Central memory CD8-positive, alpha-beta T cell (primary cell): Measurements from ENCODE around the gene POLR2E.
A peak's percentile ranks its signal among the peaks of the same experiment; 100 is the strongest.

Experiments
- ATAC-seq: fragments of 150-1000 bp; cut with Tn5 transposase; replicated peaks from 2 replicates; pipeline ENCODE4 v1.10.0; 2022; ENCODE audit warnings: mild to moderate bottlenecking, moderate FRiP score, moderate number of reproducible peaks; ENCODE audit not compliant: poor library complexity, severe bottlenecking; ENCODE audit errors: extremely low read depth
- DNase-seq, 2 donors: peaks; one replicate each; pipeline ENCODE4 v3.0.0; 2021; ENCODE audit warnings: low spot score in 2 of 2
- H3K27ac Mint-ChIP-seq: one replicate; pipeline ENCODE4 v1.8.0; 2022; ENCODE audit warnings: low read depth, mild to moderate bottlenecking, moderate library complexity, mixed read lengths
- H3K27me3 Mint-ChIP-seq: one replicate; pipeline ENCODE4 v1.8.0; 2022; ENCODE audit warnings: mixed read lengths
- H3K36me3 Mint-ChIP-seq: one replicate; pipeline ENCODE4 v1.8.0; 2022; ENCODE audit warnings: mild to moderate bottlenecking, moderate library complexity, mixed read lengths; ENCODE audit not compliant: insufficient read depth
- H3K4me1 Mint-ChIP-seq: one replicate; pipeline ENCODE4 v1.8.0; 2022; ENCODE audit warnings: mixed read lengths
- H3K4me3 Mint-ChIP-seq: one replicate; pipeline ENCODE4 v1.8.0; 2022; ENCODE audit warnings: mild to moderate bottlenecking, moderate library complexity, mixed read lengths
- H3K9me3 Mint-ChIP-seq: one replicate; pipeline ENCODE4 v1.8.0; 2022; ENCODE audit warnings: mixed read lengths

The POLR2E gene

GRCh38 chr19:1053176-1054101 is 41.7 kb downstream of the POLR2E start:
- no peak for ATAC-seq
- H3K27ac Mint-ChIP-seq: no peak overlapping the region
- DNase-seq: no peak
- H3K4me3 Mint-ChIP-seq: no peak overlapping the region
- H3K27me3 Mint-ChIP-seq: no peaks in the 10 kb centered on the region
- peaks cover 28% of the 10 kb centered on the region for H3K4me1 Mint-ChIP-seq
- peaks cover 22% of the 10 kb centered on the region for H3K36me3 Mint-ChIP-seq
- no peaks in the 10 kb centered on the region for H3K9me3 Mint-ChIP-seq

- Mint-ChIP-seq H3K27ac (no peak overlapping the region), H3K36me3 (peaks cover 22% of the 10 kb centered on the region), H3K9me3 (no peaks in the 10 kb centered on the region), H3K4me1 (peaks cover 18% of the 10 kb centered on the region), H3K4me3 (no peak overlapping the region), H3K27me3 (no peaks in the 10 kb centered on the region)
- DNase-seq: no peak
- ATAC-seq: no peak
Observed at GRCh38 chr19:1052349-1052975, 42.7 kb downstream of the POLR2E start.

- H3K27me3 Mint-ChIP-seq: no peaks in the 10 kb centered on the region
- no peak overlapping the region for H3K4me3 Mint-ChIP-seq
- peaks cover 13% of the 10 kb centered on the region for H3K4me1 Mint-ChIP-seq
- DNase-seq (no peak), ATAC-seq (no peak)
- H3K27ac Mint-ChIP-seq: peak overlapping the region; percentile 78
- no peaks in the 10 kb centered on the region for H3K9me3 Mint-ChIP-seq
- H3K36me3 Mint-ChIP-seq: peaks cover 18% of the 10 kb centered on the region
Observed at GRCh38 chr19:1051791-1052190, 43.4 kb downstream of the POLR2E start.

- Mint-ChIP-seq H3K4me1 (peaks cover 7% of the 10 kb centered on the region), H3K36me3 (peaks cover 17% of the 10 kb centered on the region), H3K9me3 (no peaks in the 10 kb centered on the region), H3K27me3 (no peaks in the 10 kb centered on the region), H3K4me3 (no peak overlapping the region), H3K27ac (peak overlapping the region; percentile 78)
- DNase-seq (no peak), ATAC-seq (no peak)
Observed at GRCh38 chr19:1050989-1051788, 44.0 kb downstream of the POLR2E start.

GRCh38 chr19:1049800-1050199 is 45.4 kb downstream of the POLR2E start:
- peaks cover 10% of the 10 kb centered on the region for H3K4me1 Mint-ChIP-seq
- no peaks in the 10 kb centered on the region for H3K9me3 Mint-ChIP-seq
- no peak for DNase-seq
- no peak overlapping the region for H3K27ac Mint-ChIP-seq
- H3K27me3 Mint-ChIP-seq: no peaks in the 10 kb centered on the region
- no peak for ATAC-seq
- H3K4me3 Mint-ChIP-seq: no peak overlapping the region
- H3K36me3 Mint-ChIP-seq: peaks cover 14% of the 10 kb centered on the region

- ATAC-seq (no peak), DNase-seq (no peak)
- peaks cover 14% of the 10 kb centered on the region for H3K36me3 Mint-ChIP-seq
- H3K4me1 Mint-ChIP-seq: peaks cover 10% of the 10 kb centered on the region
- H3K9me3 Mint-ChIP-seq: no peaks in the 10 kb centered on the region
- no peak overlapping the region for H3K27ac Mint-ChIP-seq
- H3K27me3 Mint-ChIP-seq: no peaks in the 10 kb centered on the region
- no peak overlapping the region for H3K4me3 Mint-ChIP-seq
Observed at GRCh38 chr19:1049106-1049505, 46.1 kb downstream of the POLR2E start.

- DNase-seq (no peak), ATAC-seq (no peak)
- Mint-ChIP-seq H3K9me3 (no peaks in the 10 kb centered on the region), H3K4me3 (no peak overlapping the region), H3K27me3 (no peaks in the 10 kb centered on the region), H3K27ac (no peak overlapping the region), H3K36me3 (peaks cover 18% of the 10 kb centered on the region), H3K4me1 (peaks cover 10% of the 10 kb centered on the region)
Observed at GRCh38 chr19:1047696-1048147, 47.5 kb downstream of the POLR2E start.

GRCh38 chr19:1046836-1047695 is 48.1 kb downstream of the POLR2E start:
- Mint-ChIP-seq H3K36me3 (peaks cover 18% of the 10 kb centered on the region), H3K27me3 (no peaks in the 10 kb centered on the region), H3K9me3 (no peaks in the 10 kb centered on the region), H3K4me3 (no peak overlapping the region), H3K4me1 (peaks cover 10% of the 10 kb centered on the region), H3K27ac (no peak overlapping the region)
- ATAC-seq (no peak), DNase-seq (no peak)

- no peak for ATAC-seq
- Mint-ChIP-seq H3K9me3 (no peaks in the 10 kb centered on the region), H3K4me1 (peaks cover 8% of the 10 kb centered on the region), H3K36me3 (peaks cover 18% of the 10 kb centered on the region), H3K4me3 (no peak overlapping the region), H3K27me3 (no peaks in the 10 kb centered on the region), H3K27ac (no peak overlapping the region)
- DNase-seq: no peak
Observed at GRCh38 chr19:1046117-1046626, 49.0 kb downstream of the POLR2E start.

GRCh38 chr19:1045247-1045603 is 50.0 kb downstream of the POLR2E start:
- Mint-ChIP-seq H3K27me3 (no peaks in the 10 kb centered on the region), H3K9me3 (no peaks in the 10 kb centered on the region), H3K36me3 (peaks cover 19% of the 10 kb centered on the region), H3K4me1 (peaks cover 9% of the 10 kb centered on the region), H3K27ac (peak overlapping the region; percentile 55), H3K4me3 (no peak overlapping the region)
- ATAC-seq (peak; percentile 69), DNase-seq (peak in 1 of 2 donors; percentile 70)

- H3K27me3 Mint-ChIP-seq: no peaks in the 10 kb centered on the region
- H3K9me3 Mint-ChIP-seq: no peaks in the 10 kb centered on the region
- peaks cover 38% of the 10 kb centered on the region for H3K36me3 Mint-ChIP-seq
- no peak overlapping the region for H3K27ac Mint-ChIP-seq
- ATAC-seq: no peak
- H3K4me3 Mint-ChIP-seq: peak overlapping the region; percentile 31
- DNase-seq: no peak
- H3K4me1 Mint-ChIP-seq: peaks cover 32% of the 10 kb centered on the region
Observed at GRCh38 chr19:1042689-1043511, 52.3 kb downstream of the POLR2E start.
